ENCODE results near the gene TCP10L. TPM values are rescaled to one million over a fixed set of nuclear protein-coding genes. Genes with fewer than 3 reads are reported as not detected.

Gene TCP10L
- total RNA-seq, 1 donor from 2014 or later = 1.3 TPM

DNA sequence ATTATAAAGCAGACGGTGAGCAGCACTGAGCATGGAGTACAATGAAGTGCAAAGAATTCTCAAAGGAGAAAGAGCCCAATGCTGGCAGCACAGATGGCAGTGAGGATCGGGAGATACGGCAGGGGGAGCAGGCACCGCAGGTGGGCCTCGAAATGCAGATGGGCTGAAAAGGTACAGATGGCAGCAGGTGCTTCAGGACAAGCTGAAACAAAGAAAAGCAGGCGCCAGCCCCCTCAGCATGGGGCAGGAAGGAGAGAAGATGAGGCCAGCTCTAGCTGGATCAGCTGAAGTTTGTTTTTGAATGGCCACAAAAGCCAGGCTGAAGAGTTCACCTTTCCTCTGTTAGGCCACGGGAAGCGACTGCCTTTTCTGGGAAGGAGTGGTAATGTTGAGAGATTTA lies 19.1 kb upstream of the TCP10L start:
- Mint-ChIP-seq H3K27ac (ENCODE audit: unreplicated experiment) (no peak overlapping the region), H3K4me1 (ENCODE audit: unreplicated experiment) (no peaks in the 10 kb centered on the region), H3K27me3 (ENCODE audit: unreplicated experiment) (no peaks in the 10 kb centered on the region), H3K4me3 (ENCODE audit: unreplicated experiment) (no peak overlapping the region), H3K9me3 (ENCODE audit: unreplicated experiment) (no peaks in the 10 kb centered on the region), H3K36me3 (ENCODE audit: unreplicated experiment) (peaks cover 27% of the 10 kb centered on the region)
- DNase-seq (ENCODE audit: extremely low spot score, unreplicated experiment) = no peak
- TF ChIP-seq, protein P1, sequence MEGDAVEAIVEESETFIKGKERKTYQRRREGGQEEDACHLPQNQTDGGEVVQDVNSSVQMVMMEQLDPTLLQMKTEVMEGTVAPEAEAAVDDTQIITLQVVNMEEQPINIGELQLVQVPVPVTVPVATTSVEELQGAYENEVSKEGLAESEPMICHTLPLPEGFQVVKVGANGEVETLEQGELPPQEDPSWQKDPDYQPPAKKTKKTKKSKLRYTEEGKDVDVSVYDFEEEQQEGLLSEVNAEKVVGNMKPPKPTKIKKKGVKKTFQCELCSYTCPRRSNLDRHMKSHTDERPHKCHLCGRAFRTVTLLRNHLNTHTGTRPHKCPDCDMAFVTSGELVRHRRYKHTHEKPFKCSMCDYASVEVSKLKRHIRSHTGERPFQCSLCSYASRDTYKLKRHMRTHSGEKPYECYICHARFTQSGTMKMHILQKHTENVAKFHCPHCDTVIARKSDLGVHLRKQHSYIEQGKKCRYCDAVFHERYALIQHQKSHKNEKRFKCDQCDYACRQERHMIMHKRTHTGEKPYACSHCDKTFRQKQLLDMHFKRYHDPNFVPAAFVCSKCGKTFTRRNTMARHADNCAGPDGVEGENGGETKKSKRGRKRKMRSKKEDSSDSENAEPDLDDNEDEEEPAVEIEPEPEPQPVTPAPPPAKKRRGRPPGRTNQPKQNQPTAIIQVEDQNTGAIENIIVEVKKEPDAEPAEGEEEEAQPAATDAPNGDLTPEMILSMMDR (IDR thresholded peaks at IDR 0.05) = no peak

DNA sequence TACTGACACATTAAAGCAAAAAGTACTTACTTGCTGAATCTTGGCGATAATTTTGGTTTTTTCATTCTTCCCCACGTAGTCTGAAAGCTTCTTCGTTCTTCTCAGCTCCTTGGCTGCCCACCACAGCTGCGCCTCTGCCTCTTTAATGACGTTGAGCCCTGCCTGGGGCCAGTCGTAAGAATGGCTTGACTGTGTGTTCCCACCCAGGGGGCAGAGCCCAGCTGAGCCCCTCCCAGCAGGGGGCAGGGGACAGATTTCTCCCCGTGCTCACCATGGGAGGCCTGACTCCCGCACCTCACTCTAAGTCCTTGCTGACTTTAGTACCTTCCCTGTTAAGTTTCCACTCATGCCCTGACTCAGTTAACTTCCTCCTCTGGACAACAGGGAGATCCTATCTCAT lies 17.8 kb upstream of the TCP10L start:
- no peak for DNase-seq (ENCODE audit: extremely low spot score, unreplicated experiment)
- Mint-ChIP-seq H3K9me3 (ENCODE audit: unreplicated experiment) (no peaks in the 10 kb centered on the region), H3K4me3 (ENCODE audit: unreplicated experiment) (no peak overlapping the region), H3K27me3 (ENCODE audit: unreplicated experiment) (no peaks in the 10 kb centered on the region), H3K4me1 (ENCODE audit: unreplicated experiment) (no peaks in the 10 kb centered on the region), H3K27ac (ENCODE audit: unreplicated experiment) (no peak overlapping the region), H3K36me3 (ENCODE audit: unreplicated experiment) (peaks cover 24% of the 10 kb centered on the region)
- TF ChIP-seq, protein P1 (IDR thresholded peaks at IDR 0.05) = no peak

DNA sequence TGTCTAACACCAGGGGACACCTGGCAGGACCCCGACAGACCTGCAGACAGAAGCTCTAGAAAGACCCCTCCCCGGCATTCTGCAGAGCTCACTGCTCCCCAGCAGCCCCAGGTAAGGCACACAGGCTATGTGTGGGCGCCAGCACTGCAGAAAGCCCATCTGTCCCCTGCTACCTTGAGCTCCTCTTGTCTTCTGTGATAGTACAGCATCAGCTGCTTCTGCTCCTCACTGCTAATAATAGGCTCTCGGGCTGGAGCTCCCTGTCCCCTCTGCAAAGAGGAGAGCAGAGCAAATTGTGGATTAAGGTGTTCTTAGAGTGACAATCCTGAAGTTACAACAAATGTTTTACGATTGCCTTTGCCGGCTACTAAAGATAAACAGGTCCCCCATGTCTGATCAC lies 16.8 kb upstream of the TCP10L start:
- no peak for DNase-seq (ENCODE audit: extremely low spot score, unreplicated experiment)
- peaks cover 24% of the 10 kb centered on the region for H3K36me3 Mint-ChIP-seq (ENCODE audit: unreplicated experiment)
- TF ChIP-seq, protein P1 (IDR thresholded peaks at IDR 0.05) = no peak
- no peaks in the 10 kb centered on the region for H3K9me3 Mint-ChIP-seq (ENCODE audit: unreplicated experiment)
- no peak overlapping the region for H3K27ac Mint-ChIP-seq (ENCODE audit: unreplicated experiment)
- H3K27me3 Mint-ChIP-seq (ENCODE audit: unreplicated experiment) = no peaks in the 10 kb centered on the region
- no peak overlapping the region for H3K4me3 Mint-ChIP-seq (ENCODE audit: unreplicated experiment)
- no peaks in the 10 kb centered on the region for H3K4me1 Mint-ChIP-seq (ENCODE audit: unreplicated experiment)

DNA sequence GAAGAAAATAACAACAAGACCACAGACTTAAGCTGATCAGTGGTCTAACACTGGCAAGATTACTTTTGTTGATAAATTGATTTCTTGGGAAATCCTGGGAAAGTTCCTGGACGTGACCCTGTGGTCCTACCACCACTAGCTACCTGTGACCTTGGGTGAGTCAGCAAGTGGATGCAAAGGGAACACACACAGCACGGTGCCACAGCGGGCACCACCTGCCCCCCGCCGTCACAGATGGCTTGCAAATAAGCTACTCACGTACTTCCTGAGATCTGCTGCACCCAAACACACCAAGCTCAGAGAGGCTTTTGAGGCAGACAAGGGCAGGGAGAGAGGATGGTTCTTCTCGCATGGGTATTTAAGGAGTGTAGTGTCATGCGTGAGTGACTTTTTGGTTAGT lies 14.2 kb upstream of the TCP10L start:
- Mint-ChIP-seq H3K27me3 (ENCODE audit: unreplicated experiment) (no peaks in the 10 kb centered on the region), H3K9me3 (ENCODE audit: unreplicated experiment) (no peaks in the 10 kb centered on the region), H3K4me1 (ENCODE audit: unreplicated experiment) (no peaks in the 10 kb centered on the region), H3K36me3 (ENCODE audit: unreplicated experiment) (peaks cover 14% of the 10 kb centered on the region), H3K4me3 (ENCODE audit: unreplicated experiment) (no peak overlapping the region), H3K27ac (ENCODE audit: unreplicated experiment) (no peak overlapping the region)
- TF ChIP-seq, protein P1 (IDR thresholded peaks at IDR 0.05) = no peak
- no peak for DNase-seq (ENCODE audit: extremely low spot score, unreplicated experiment)

DNA sequence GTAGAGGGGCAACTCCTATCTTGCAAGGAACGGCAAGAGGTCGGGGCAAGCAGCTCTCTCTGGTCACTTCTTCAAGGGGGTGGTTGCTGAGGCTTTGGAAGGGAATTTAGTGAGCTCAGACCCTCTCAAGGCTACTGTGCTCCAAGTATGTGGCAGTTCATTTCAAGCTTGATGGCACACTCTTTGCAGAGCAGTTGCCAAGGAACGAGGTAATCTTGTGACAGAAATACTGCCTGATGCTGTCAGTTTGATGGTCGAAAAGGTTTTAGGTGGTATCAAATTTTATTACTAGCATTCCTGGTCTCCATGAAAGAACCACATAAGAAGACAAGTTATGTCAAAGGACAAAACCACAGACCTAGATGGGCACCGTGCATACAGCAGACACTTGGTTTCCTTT lies 13.8 kb upstream of the TCP10L start:
- Mint-ChIP-seq H3K27me3 (ENCODE audit: unreplicated experiment) (no peaks in the 10 kb centered on the region), H3K4me1 (ENCODE audit: unreplicated experiment) (no peaks in the 10 kb centered on the region), H3K4me3 (ENCODE audit: unreplicated experiment) (no peak overlapping the region), H3K36me3 (ENCODE audit: unreplicated experiment) (peaks cover 10% of the 10 kb centered on the region), H3K27ac (ENCODE audit: unreplicated experiment) (no peak overlapping the region), H3K9me3 (ENCODE audit: unreplicated experiment) (no peaks in the 10 kb centered on the region)
- no peak for DNase-seq (ENCODE audit: extremely low spot score, unreplicated experiment)
- TF ChIP-seq, protein P1 (IDR thresholded peaks at IDR 0.05) = no peak
